Measurements from ENCODE around the gene MAP4.

MAP4 gene

DNA sequence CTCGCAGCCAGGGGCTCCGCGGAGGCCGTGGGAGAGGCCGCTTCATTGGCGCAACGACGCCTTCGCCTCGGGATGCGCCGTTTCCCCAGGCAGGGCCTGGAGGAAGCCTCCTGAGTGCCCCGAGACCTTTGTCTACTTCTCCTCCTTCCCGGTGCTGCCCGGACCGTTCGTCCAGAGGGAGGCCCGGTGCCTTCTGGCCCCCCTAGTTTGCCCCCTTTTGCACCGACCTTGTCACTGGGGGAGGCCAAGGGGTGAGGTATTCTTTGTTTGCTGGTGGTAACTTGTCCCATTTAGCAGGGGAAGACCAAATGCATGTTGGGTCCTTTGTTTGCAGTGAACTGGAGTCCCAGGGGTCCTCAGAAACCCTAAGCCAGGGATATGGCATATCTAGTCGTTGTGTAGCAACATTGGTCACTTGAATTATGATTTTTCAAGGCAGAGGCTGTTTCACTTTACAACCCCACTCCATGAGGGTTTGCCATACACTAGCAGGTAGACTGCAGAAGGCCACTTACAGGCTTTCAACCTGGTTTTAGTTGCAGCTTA, 212.7 kb downstream of the MAP4 start:
- no peak for DNase-seq (ENCODE audit: low spot score)
- in situ Hi-C loops (cut with MboI; ENCODE audit: low pct_unique_long_range_greater_than_20kb, low sequenced_read_pairs, unreplicated experiment), result no loop called here
- TF ChIP-seq, protein P1, sequence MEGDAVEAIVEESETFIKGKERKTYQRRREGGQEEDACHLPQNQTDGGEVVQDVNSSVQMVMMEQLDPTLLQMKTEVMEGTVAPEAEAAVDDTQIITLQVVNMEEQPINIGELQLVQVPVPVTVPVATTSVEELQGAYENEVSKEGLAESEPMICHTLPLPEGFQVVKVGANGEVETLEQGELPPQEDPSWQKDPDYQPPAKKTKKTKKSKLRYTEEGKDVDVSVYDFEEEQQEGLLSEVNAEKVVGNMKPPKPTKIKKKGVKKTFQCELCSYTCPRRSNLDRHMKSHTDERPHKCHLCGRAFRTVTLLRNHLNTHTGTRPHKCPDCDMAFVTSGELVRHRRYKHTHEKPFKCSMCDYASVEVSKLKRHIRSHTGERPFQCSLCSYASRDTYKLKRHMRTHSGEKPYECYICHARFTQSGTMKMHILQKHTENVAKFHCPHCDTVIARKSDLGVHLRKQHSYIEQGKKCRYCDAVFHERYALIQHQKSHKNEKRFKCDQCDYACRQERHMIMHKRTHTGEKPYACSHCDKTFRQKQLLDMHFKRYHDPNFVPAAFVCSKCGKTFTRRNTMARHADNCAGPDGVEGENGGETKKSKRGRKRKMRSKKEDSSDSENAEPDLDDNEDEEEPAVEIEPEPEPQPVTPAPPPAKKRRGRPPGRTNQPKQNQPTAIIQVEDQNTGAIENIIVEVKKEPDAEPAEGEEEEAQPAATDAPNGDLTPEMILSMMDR (IDR thresholded peaks at IDR 0.05; ENCODE audit: extremely low read depth, insufficient read depth, missing control alignments), result no peak

DNA sequence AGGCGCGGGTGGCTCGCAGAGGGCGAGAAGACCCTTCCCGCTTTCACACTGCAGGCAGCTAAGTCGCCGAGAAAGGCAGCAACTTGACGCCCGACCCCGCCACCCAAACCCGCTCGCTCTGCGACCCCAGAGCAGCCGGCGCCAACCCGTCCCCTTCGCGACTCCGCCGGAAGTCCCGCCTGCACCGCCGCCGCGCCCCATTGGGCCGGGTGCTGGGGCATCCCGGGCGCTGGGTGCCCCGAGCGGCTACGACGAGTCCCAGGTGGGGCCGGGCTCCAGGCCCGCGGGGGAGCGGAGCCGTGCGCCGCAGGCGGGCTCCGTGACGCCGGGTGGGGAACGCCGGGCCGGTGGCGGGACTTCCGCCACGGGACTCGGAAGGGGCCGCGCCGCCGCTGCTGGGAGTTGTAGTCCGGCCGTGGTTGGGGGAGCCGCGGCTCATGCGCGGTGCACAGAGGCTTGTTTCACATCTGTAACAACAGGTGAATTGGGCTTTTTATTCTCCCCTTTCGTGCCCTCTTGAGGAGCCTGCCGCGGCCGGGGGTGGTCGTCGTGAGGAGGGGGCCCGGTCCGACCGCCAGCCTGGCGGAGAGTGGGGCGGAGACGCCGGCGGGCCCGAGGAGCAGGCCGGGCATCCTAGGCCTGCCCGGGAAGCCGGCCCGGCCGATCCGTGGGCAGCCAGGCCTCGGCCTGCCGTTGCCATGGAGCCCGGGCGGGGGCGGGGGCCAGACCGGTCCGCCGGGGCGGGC, 213.3 kb downstream of the MAP4 start, which contains the start of gene DHX30:
DHX30 (plus strand) TSS at position 405 of the 746 bp plus-strand sequence. CDS start 7,546 bp downstream, outside the sequence.
- in situ Hi-C loops (cut with MboI; ENCODE audit: low pct_unique_long_range_greater_than_20kb, low sequenced_read_pairs, unreplicated experiment), result no loop called here

More for the DNA sequence above, 213.3 kb downstream of the MAP4 start, which contains the start of gene DHX30:
- TF ChIP-seq, protein P1 (IDR thresholded peaks at IDR 0.05; ENCODE audit: extremely low read depth, insufficient read depth, missing control alignments), result no peak
- peak; percentile 96 for DNase-seq (ENCODE audit: low spot score)
